ENCODE results near the gene APPL2.
"Not testable (repeated sequence)": the region's sequence is repeated elsewhere in the genome, so short reads cannot be mapped to it uniquely, and the experiment has no call there.

GRCh38 chr12:105245776-105246427 is 9.9 kb upstream of the APPL2 start:
- TF ChIP-seq CTCF (IDR thresholded peaks at IDR 0.05 in 8 of 11, conservative IDR thresholded peaks at IDR 0.05 in 3 of 11); POLR2A (IDR thresholded peaks at IDR 0.05); POLR2AphosphoS5 (IDR thresholded peaks at IDR 0.05): not testable (repeated sequence)

Data from spleen (tissue), 7 donors.